Measurements from ENCODE around the gene WDFY2.
A peak's percentile ranks its signal among the peaks of the same experiment; 100 is the strongest.

The WDFY2 gene

DNA sequence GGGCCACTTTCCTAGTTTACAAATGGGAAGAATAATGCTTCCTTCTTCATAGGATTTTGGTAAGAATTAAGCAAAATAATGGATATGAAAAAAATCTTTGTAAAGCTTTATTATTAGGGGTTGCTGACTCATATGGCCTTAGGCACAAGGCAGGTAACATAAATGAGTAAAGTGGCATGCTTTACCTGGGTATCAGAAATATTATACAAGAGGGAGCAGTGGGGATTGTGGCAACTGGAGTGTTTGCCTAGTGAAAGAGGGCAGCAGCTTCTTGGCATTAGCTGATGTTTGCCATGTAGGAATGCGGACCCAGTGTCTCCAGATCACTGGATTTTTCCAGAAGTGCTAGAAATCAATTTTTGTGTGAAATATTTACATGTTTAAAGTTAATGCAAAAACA lies 19.5 kb downstream of the WDFY2 start:
- DNase-seq: no peak

DNA sequence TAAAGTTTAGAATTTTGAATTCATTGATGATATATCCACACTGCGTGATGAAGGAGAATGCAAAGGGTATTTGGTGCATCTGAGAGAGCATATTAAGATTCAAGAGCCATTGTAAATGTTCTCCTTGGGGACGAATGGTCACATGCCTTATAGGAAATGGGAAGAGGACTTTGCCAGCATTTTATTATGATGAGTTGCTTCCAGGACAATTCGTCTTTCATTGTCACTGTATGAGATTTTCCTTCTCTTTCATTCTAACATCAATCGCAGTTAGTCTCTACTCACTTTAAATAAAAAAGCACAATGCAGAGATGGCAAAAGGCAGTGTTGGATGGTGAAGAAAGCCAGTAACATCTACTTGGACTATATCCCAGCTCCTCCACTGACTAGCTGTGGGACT lies 21.4 kb downstream of the WDFY2 start:
- DNase-seq: no peak

DNA sequence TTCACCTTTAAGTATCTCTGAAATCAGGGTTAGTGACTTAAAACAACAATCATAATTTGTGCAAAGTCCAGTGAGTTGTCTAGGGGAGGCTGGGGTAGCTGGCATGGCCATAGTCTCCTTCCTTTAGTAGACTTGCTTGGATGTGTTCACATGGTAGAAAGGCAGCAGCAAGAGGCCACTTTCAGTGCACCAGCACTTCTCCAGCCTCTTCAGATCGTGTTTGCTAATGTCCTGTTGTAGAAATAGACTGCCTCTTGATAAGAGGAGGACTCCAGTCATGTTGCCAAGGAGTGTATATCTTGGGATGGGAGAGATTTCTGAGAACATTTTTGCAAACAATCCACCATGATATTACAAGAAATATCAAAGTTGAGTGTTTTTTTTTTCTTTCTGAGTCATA lies 22.9 kb downstream of the WDFY2 start:
- DNase-seq: no peak

DNA sequence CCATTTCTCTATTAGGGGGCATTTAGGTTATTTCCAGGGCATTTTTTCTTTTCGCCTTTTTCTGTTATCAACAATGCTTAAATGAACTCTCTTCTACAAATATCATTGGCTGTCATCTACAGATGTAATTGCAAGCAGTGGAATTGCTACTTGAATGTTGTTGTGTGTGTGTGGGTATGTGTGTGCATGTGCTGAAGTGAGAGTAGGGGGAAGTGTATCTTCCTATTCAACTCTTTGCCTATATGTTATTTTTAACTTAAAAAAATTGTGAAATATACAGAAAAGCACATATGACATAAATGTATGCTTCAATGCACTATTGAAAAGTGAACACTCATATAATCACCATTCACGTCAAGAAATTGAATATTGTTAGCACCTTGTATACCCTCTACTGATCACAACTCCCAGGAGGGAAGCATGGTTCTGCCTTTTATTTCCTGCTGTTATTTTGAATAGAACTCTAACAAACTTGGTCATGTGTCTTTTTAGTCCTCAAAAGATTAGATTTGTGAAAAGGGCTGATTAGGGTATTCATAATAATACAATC lies 24.7 kb downstream of the WDFY2 start:
- DNase-seq: no peak

- no peak for DNase-seq
Observed at GRCh38 chr13:51612867-51613266, 28.6 kb downstream of the WDFY2 start.

DNA sequence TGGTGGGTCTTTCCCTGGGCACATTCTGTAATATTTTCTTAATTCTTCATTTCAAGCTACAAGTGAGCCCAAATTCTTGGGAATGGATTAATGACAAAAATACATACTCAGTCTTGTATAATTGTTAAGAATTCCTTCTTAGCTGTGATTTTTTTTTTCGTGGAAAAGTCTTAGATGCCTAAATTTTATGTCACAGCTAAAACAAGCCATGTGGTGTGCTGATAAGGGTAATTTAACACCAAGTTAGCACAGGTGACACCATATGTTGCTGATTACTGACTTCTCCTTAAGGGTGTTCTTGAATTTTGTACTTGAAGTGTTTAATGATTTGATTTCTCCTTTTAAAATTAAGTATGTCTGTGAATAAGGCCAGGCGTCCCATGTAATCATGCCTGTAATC lies 29.3 kb downstream of the WDFY2 start:
- DNase-seq: peak; percentile 26

DNA sequence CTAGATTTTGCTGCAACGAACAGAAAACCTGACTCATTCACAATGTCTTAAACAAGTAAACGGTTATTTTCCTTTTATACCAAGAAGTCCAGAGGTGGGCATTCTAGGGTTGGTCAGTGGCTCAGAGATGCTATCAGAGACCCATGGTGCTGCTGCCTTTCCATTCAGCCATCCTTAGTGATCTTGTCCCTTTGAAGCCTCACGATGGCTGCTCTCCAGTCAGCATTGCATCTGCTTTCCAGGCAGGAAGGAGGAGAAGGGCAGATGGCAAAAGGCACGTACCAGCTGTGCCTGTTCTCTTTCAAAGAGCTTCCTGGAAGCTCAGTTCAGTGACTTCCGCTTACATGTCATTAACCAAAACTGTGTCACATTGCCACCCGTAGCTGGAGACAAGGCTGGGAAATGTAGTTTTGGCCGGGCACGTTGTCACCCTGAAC lies 30.1 kb downstream of the WDFY2 start:
- DNase-seq: peak; percentile 97

GRCh38 chr13:51618626-51619025 lies 34.4 kb downstream of the WDFY2 start:
- DNase-seq: no peak

GRCh38 chr13:51619614-51620013 lies 35.4 kb downstream of the WDFY2 start:
- no peak for DNase-seq

- DNase-seq: no peak
Observed at GRCh38 chr13:51620165-51620983, 36.1 kb downstream of the WDFY2 start.

GRCh38 chr13:51621602-51622001 lies 37.3 kb downstream of the WDFY2 start:
- no peak for DNase-seq

GRCh38 chr13:51623473-51623872 lies 39.2 kb downstream of the WDFY2 start:
- peak; percentile 32 for DNase-seq

- no peak for DNase-seq
Observed at GRCh38 chr13:51624207-51624606, 39.9 kb downstream of the WDFY2 start.

DNA sequence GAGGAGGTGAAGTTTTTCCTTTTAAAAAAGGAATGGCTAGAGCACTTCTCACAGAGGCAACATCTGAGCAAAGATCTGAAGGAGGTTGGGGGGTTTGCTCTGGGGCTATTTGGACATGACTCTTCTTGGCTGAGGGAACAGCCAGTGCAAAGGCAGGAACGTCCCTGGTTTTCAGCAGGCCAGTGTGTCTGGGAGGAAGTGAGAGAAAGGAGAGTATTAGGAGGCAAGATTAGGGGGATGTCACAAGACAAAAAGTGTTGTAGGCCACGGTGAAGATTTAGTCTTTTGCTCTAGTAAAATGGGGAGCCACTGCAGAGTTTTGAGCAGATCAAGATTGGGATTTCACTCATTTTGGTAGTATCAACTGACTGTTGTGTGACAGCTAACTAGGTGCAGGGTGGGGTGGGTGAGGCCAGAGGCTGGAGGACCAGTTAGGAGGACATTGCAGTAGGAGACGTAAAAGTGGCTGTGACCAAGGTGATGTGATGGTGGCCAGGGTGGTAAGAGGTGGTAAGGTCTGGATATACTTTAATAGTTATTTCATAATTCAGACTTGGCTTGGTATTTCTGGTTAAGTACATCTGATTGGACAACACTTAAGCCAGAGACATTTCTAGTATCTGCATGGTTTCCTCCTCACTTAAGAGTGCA lies 40.6 kb downstream of the WDFY2 start:
- no peak for DNase-seq

- DNase-seq: no peak
Observed at GRCh38 chr13:51625555-51626345, 41.5 kb downstream of the WDFY2 start.

GRCh38 chr13:51626749-51627148 lies 42.5 kb downstream of the WDFY2 start:
- no peak for DNase-seq

DNA sequence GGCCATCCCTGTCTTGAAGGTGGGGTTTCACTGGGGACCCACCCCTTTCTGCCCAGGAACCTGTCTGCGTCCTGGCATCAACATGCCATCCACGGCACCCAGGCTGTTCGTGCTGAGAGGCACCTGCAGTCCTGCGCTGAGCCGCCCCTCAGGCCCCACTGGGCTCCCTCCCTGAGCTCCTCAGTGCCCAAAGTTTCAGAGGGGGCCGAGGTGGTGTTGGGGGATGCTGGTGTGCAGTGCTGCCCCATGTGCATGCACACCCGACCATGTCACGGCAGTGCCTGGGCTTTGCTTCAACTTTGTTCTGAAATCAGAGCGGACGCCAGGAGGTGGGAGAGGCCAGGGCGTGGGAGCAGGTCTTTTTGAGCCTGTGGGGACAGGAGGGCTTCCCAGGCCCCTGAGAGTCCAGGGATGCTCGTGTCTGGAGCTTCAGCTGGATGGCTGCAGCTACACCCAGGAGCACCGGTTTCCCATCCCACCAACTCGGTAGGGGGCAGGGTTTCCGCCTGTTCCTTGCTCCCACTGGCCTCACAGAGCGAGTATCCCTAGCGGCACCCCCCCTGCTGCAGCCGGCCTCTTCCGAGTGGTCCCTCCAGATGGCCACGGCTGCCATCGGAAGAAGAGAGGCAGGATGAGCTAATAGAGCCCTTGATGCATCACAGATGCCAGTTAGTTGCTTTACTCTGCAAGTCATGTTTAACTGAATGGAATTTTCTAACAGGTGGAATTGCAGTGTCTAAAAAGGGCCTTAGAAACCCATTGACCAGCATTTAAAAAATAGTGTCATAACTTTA lies 44.0 kb downstream of the WDFY2 start:
- DNase-seq: peak; percentile 69

DNA sequence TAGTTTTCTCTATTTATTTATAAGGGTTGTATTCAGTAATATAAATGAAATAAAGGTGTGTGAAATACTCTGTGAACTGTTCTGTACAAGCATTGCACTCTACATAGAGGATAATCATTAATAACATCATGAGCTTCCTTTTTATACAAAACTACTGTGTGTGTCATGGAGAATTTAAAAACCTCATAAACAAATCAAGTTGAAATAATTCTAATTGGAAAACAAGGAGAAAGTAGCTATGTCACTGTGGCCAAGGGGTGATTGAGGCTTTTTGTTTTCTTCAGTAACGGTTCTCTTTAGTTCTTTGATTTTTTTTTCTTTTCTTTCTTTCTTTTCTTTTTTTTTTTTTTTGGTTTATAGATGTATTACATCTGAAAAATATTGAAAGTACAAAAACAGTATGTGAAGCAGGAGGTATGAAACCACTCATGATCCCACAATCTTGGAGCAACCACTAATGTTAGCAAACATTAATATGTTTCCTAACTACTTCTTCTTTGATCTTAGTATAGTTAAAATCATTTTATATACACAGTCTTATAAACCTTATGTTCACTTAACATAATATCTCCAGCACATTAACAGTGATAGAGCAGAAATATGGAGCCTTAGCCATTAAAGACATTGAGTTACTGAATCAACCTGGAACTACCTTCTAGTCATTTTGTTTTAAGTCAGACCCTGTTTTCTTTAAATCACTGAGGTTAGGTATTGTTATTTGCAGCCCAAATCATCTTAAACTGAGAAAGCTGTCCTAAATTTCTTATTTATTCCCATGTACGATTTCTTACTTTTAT lies 45.4 kb downstream of the WDFY2 start:
- DNase-seq: no peak

- no peak for DNase-seq
Observed at GRCh38 chr13:51630288-51630615, 46.0 kb downstream of the WDFY2 start.

- no peak for DNase-seq
Observed at GRCh38 chr13:51632591-51633362, 48.5 kb downstream of the WDFY2 start.
